Umbilical cord (tissue), 2 donors: ENCODE results near the gene DDX10. TPM values are rescaled to one million over a fixed set of nuclear protein-coding genes. Genes with fewer than 3 reads are reported as not detected.
A peak's percentile ranks its signal among the peaks of the same experiment; 100 is the strongest.

Experiments used
- DNase-seq: peaks from one replicate; pipeline ENCODE4 v3.0.0-alpha.2; 2015; ENCODE audit warnings: low spot score
- total RNA-seq: library from RNA; depleted of rRNA; stranded (reverse); fragments of >200 nt; gene quantifications from one replicate; pipeline ENCODE4 v1.2.3, GENCODE V29; 2014; ENCODE audit warnings: low replicate concordance; ENCODE audit not compliant: insufficient read depth

The DDX10 gene
- total RNA-seq, 1 donor from 2014 or later, result 35.9 TPM

DNA sequence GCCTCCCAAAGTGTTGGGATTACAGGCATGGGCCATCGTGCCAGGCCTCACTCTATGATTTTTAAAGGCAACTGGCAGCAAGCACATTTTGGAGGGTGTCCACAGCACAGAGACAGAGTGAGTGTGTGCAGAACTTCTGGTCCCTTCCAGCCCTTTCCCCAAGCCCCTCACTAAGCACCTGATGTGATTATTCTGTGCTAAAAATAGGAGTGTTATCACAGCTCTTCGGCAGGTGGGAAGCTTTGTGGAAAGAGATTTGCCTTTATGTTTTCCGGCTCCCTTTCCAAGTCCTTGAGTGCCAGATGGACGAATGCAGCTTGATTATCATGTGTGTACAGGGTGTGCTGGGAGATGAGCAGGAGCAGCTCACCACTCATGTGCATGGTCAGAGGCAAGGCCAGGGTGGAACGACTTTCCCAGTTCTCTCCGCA lies 310.8 kb downstream of the DDX10 start:
- DNase-seq, result no peak

DNA sequence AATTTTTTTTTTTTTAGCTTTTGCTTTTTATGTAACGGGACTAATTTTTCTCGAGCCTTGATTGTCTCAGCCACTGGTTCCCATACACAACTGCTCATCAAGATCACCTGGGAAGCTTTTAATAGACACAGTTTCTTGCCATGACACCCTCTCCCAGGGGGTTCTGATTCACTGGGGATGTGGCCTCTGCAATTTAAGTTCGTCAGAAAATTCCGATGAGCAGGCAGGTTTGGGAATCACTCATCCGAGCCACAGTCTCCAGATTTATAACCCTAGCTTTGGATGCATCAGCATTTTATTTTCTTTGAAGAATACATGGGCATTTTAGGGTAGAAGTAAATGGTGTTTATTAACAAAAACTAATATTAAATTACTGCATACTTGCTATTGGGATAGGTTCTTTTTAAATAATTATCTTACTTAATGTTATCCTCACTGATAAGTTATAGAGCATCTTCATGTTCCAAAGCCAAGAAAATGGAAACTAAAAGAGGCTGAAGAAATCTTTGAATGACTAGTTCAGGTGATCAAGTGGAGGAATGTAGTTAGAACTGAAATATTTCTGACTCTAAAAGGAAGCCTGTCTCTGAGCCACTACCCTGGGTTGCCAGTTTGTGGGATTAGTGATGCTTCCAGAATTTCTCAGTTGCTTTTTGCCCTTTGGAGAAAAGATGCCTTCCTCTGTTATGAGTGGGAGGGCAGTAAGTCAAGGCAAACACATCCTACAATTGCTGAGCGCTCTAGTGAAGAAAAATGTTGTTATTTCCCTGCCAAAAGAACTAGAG lies 319.0 kb downstream of the DDX10 start:
- no peak for DNase-seq

DNA sequence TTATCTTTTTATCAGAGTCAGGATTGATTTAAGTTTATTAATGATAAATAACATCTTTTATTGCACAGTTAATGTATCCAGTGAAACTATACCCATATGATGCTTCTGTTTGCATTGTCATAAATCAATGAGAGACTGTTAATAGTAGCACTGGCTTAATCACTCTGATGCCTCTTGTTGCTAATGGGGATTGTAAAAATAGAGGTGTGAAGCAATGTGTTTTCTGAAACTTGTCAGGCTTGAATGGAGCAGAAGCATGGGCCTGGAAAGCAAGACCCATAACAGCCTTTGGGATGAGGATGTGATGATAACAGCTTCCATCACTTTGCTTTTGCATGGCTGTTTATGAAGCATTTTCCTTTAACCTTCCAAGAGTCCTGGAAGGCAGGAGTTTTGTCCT lies 319.7 kb downstream of the DDX10 start:
- DNase-seq, result no peak

DNA sequence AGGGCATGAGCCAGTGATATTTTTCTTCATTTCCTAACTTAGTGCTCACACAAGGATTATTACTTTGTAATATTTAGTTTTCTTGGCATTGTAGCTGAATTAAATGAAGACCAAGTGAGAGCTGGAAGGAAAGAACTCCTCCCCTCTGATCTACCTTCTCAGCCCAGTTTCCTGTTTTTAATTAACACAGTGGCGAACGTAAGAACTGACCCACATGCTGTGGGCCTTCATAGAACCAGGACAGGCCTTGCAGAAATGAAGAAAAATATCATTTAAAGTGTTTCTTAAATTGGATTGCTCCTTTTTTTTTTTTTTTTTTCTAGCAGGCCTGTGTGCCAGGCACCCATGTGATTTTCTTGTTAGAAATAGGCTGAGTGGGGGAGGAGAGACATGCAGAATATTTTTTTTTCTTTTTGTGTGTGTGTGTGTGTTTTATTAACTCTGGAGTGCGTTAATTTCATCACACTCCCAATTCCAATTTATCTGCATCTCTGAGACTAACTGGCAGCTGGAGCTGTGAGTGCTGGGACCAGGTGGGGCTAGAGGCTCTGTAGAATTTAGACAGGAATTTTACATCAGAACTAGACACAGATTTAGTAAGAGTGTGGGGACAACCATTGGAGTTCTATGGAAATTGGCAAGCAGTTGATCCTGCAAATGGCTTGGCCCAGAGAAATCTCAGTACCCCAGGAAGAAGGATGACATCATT lies 320.5 kb downstream of the DDX10 start:
- DNase-seq, result no peak

DNA sequence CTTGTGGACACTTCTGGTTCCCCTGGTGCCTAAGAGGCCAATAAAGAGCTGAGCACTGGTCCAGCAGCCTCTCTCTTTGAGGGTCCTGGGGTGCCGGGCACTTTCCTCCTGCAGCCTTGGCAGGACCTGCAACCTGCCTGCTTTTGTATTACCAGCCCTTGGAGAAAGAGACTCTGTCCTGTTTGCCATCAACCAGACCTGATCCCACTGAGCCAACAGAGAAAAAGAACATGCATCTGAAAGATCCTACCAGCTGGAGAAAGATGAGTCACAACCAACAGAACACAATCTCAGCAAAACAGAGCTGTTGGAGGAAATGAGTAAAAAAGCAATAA lies 321.0 kb downstream of the DDX10 start:
- DNase-seq, result peak; percentile 87

Other genes starting within 250 kb of the DDX10 start
- gene C11orf65, start 197.5 kb upstream of the DDX10 start, total RNA-seq, result 1.2 TPM
- 42.4 TPM for gene POGLUT3, start 166.7 kb upstream of the DDX10 start, total RNA-seq
- 5.8 TPM for gene EXPH5, start 71.3 kb upstream of the DDX10 start, total RNA-seq